Kidney epithelial cell (primary cell): ENCODE measurements around the gene GATA3. TPM values are rescaled to one million over a fixed set of nuclear protein-coding genes. Genes with fewer than 3 reads are reported as not detected.

Experiments used
- DNase-seq: peaks from one replicate; pipeline ENCODE4 v3.0.0-alpha.2; 2010; ENCODE audit warnings: low read depth
- H3K27me3 ChIP-seq: 2 replicates; pipeline ENCODE4 v1.6.0; 2011; ENCODE audit warnings: low read length; ENCODE audit not compliant: control insufficient read depth, insufficient read depth
- H3K36me3 ChIP-seq: 2 replicates; pipeline ENCODE4 v1.5.1; 2011; ENCODE audit warnings: low read length; ENCODE audit not compliant: control insufficient read depth, insufficient read depth
- H3K4me3 ChIP-seq: 2 replicates; pipeline ENCODE4 v1.5.1; 2011; ENCODE audit warnings: low read depth, mild to moderate bottlenecking, control low read depth, low read length
- CTCF ChIP-seq: IDR thresholded peaks from 2 replicates; pipeline ENCODE4 v1.5.1; 2011; ENCODE audit warnings: mild to moderate bottlenecking, moderate library complexity, low read length, control low read depth, inconsistent platforms; ENCODE audit not compliant: insufficient read depth, poor library complexity, severe bottlenecking
- total RNA-seq: library from RNA; depleted of rRNA; stranded (reverse); fragments of >200 nt; gene quantifications from 2 replicates; pipeline ENCODE4 v1.2.3, GENCODE V29; 2015

GATA3 gene
- total RNA-seq, 1 donor from 2014 or later = 10.9 TPM

- no peak for TF ChIP-seq CTCF
- peak overlapping the region; percentile 31 for H3K4me3 ChIP-seq
- DNase-seq = no peak
- no peaks in the 10 kb centered on the region for H3K36me3 ChIP-seq
- H3K27me3 ChIP-seq = peaks cover 95% of the 10 kb centered on the region
Observed at GRCh38 chr10:8049865-8050555, 4.5 kb upstream of the GATA3 start.

GRCh38 chr10:8050556-8051108 lies 3.9 kb upstream of the GATA3 start:
- Histone ChIP-seq H3K27me3 (peaks cover 95% of the 10 kb centered on the region), H3K4me3 (peak overlapping the region; percentile 31), H3K36me3 (no peaks in the 10 kb centered on the region)
- DNase-seq = no peak
- TF ChIP-seq CTCF = no peak

DNA sequence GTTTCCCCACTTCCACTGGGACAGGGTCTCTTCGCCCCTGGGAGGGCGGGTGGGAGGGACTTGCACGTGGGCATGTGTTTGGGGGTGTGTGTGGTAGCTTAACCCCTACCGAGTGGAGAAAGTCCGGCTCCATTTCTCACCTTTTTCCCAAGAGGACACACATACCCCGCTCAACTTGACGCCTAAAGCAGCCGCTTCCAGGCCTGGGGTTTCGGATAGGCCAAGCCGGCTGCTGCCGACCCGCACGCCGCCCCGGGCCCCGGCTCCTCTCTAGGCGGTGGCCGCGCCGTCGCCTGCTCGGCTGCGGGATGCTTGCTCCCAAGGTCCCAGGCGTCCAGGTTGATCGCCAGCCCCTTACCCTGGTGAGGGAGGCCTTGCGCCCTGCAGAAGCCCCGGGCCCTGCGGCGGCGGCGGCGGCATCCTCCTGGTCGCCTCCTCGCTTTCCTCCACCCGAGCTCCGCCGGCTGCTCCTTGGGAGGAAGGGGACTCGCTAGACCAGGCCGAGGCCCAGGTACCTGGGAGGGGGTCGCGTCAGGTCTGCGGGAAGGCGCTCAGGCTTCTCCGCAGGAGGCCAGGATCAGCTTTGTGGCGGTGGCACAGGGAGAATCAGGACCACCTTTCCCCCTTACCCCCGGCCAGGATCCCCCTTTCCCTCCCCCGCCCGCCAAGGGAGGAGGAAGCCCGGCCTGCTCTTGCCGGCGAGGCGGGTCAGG lies 3.2 kb upstream of the GATA3 start:
- no peak for DNase-seq
- TF ChIP-seq CTCF = no peak
- Histone ChIP-seq H3K36me3 (no peaks in the 10 kb centered on the region), H3K27me3 (peaks cover 94% of the 10 kb centered on the region), H3K4me3 (peak overlapping the region; percentile 31)

DNA sequence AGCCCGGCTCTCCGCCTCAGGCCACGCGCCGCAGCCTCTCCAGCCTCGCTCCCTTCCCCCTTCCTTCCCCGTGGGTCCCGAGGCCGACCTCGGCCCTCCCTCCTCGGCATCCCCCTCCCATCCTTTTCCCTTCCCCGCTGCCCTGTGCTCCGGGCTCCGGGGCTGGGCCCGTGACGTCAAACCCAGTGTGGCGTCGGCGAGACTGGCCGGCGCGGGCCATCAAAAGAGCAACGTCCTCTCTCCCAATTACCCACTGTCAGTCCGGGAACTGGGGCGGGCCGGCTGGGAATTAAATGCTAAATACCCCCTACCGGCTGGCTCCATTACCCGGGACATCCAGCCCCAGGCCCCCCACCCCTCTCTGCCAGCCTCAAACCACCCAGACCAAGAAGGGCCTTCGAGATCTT lies 2.6 kb upstream of the GATA3 start:
- TF ChIP-seq CTCF = no peak
- DNase-seq = no peak
- Histone ChIP-seq H3K27me3 (peaks cover 93% of the 10 kb centered on the region), H3K36me3 (no peaks in the 10 kb centered on the region), H3K4me3 (peak overlapping the region; percentile 31)

DNA sequence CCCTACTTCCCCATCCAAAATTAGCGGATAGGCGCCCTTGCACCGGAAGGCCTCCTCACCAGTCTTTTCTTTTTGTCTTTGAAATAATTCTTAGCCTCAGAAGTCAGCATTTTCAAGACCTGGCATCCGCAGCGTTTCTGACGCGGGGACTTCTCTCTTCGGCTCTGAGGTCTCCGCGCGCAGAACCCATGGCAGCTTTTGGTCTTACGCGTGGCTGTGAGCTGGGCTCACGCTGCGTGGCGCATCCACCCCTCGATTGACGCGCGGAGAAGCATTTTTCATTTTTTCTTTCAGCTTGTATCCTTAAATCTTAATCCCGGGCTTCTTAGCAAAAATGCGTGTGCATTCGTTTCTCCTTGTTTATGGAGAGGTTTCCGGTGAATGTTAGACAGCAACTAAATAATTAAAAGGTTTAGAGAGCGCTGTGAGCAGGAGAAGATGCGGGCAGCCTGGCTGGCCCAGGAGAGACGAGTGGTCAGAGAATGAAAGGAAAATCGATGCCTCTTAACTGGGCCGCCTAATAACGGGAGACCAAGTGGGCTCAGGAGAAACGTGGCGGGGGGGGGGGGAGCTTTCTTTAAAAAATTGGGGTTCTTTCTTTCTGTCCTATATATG lies 2.0 kb upstream of the GATA3 start:
- peaks cover 90% of the 10 kb centered on the region for H3K27me3 ChIP-seq
- no peak for TF ChIP-seq CTCF
- DNase-seq = no peak

More for the DNA sequence above, 2.0 kb upstream of the GATA3 start:
- peak overlapping the region; percentile 3 for H3K4me3 ChIP-seq
- H3K36me3 ChIP-seq = no peaks in the 10 kb centered on the region
